HG02798 (cell line): Measurements from ENCODE around the gene CXCL3.

Experiments used
- ATAC-seq: cut with Tn5 transposase; IDR thresholded peaks from one replicate; pipeline ENCODE4 v1.9.1; 2021; ENCODE audit warnings: mild to moderate bottlenecking; ENCODE audit not compliant: unreplicated experiment, poor library complexity

CXCL3 gene

GRCh38 chr4:74016068-74016467, 22.4 kb downstream of the CXCL3 start:
- no peak for ATAC-seq

- no peak for ATAC-seq
These were observed 23.2 kb downstream of the CXCL3 start for GRCh38 chr4:74015126-74015780.

GRCh38 chr4:74014332-74014731, 24.2 kb downstream of the CXCL3 start:
- ATAC-seq, result no peak

- ATAC-seq, result no peak
These were observed 25.2 kb downstream of the CXCL3 start for GRCh38 chr4:74013264-74013663.

GRCh38 chr4:74012130-74012529, 26.4 kb downstream of the CXCL3 start:
- ATAC-seq, result no peak

- ATAC-seq, result no peak
These were observed 29.2 kb downstream of the CXCL3 start for GRCh38 chr4:74009307-74009706.

- no peak for ATAC-seq
These were observed 32.4 kb downstream of the CXCL3 start for GRCh38 chr4:74006009-74006476.

GRCh38 chr4:74005528-74005927, 33.0 kb downstream of the CXCL3 start:
- no peak for ATAC-seq

GRCh38 chr4:74004668-74005067, 33.8 kb downstream of the CXCL3 start:
- no peak for ATAC-seq

GRCh38 chr4:74000301-74000700, 38.2 kb downstream of the CXCL3 start:
- no peak for ATAC-seq

GRCh38 chr4:73998040-73999011, 40.2 kb downstream of the CXCL3 start, which contains the start of gene CXCL5:
Gene CXCL5, minus strand, starts transcription at chr4:73998677. Its CDS starts 96 bp downstream, at chr4:73998581.
- no peak for ATAC-seq

GRCh38 chr4:73992050-73992449, 46.4 kb downstream of the CXCL3 start:
- ATAC-seq, result no peak

GRCh38 chr4:73991742-73992000, 46.8 kb downstream of the CXCL3 start:
- no peak for ATAC-seq

- ATAC-seq, result no peak
These were observed 47.3 kb downstream of the CXCL3 start for GRCh38 chr4:73990988-73991741.

- no peak for ATAC-seq
These were observed 48.6 kb downstream of the CXCL3 start for GRCh38 chr4:73989928-73990327.

- ATAC-seq, result no peak
These were observed 49.5 kb downstream of the CXCL3 start for GRCh38 chr4:73989031-73989430.

- no peak for ATAC-seq
These were observed 50.4 kb downstream of the CXCL3 start, which contains the start of gene PPBP for GRCh38 chr4:73988061-73988460. Gene PPBP, minus strand, starts transcription at chr4:73988190. Its CDS starts 87 bp downstream, at chr4:73988103.
